HG02981 (cell line): ENCODE data around the gene SLC5A6.

Experiments used
- ATAC-seq: cut with Tn5 transposase; IDR thresholded peaks from one replicate; pipeline ENCODE4 v1.9.1; 2021; ENCODE audit warnings: mild to moderate bottlenecking, moderate library complexity; ENCODE audit not compliant: unreplicated experiment

The SLC5A6 gene

DNA sequence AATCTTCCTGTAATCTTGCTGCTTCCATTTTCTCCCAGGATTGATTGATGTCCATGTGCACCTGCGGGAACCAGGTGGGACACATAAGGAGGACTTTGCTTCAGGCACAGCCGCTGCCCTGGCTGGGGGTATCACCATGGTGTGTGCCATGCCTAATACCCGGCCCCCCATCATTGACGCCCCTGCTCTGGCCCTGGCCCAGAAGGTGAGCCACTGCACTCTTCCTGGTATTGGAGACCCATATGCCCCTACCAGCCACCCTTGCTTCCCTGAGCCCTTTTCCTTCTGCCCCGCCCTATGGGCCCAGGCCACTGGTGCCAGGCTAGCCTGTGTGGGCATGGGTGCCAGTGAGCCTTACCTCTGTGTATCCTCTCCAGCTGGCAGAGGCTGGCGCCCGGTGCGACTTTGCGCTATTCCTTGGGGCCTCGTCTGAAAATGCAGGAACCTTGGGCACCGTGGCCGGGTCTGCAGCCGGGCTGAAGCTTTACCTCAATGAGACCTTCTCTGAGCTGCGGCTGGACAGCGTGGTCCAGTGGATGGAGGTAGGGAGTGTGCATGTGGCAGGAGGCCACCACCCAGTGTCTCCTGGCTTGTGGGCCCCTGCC is 25.4 kb upstream of the SLC5A6 start:
- ATAC-seq, result no peak

DNA sequence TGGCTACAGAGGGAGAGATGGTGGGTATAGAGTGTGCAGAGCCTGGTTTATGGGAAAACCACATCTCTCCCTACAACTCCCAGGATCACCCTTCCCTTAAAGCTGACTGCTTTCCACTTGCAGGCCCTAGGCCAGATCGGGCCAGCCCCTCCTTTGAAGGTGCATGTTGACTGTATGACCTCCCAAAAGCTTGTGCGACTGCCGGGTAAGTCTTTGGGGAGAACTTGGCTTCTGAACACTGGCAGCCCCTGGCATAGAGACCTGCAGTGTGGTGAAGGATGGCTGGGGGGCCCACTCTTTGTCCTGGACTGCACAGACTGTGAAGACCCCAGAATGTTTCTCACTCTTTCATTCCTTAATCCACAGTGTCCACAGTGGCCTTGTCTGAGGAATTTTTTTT is 24.6 kb upstream of the SLC5A6 start:
- no peak for ATAC-seq

DNA sequence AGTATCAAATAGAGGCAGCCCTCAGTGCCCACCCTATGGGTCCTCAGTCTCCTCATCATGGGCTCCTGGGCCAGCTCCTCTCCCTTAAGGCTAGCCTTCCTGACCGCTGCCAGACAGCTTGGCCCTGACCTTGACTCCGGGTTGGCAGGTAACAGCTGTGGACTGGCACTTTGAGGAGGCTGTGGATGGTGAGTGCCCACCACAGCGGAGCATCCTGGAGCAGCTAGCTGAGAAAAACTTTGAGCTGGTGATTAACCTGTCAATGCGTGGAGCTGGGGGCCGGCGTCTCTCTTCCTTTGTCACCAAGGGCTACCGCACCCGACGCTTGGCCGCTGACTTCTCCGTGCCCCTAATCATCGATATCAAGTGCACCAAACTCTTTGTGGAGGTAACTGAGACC is 24.1 kb upstream of the SLC5A6 start:
- ATAC-seq, result no peak

DNA sequence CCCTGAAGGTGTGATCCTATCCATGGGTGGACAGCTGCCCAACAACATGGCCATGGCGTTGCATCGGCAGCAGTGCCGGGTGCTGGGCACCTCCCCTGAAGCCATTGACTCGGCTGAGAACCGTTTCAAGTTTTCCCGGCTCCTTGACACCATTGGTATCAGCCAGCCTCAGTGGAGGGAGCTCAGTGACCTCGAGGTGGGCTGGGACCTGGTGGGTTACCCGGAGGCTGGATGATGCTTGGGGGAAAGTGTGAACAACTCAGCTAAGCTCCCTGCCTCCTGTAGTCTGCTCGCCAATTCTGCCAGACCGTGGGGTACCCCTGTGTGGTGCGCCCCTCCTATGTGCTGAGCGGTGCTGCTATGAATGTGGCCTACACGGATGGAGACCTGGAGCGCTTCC is 21.3 kb upstream of the SLC5A6 start:
- ATAC-seq, result no peak

DNA sequence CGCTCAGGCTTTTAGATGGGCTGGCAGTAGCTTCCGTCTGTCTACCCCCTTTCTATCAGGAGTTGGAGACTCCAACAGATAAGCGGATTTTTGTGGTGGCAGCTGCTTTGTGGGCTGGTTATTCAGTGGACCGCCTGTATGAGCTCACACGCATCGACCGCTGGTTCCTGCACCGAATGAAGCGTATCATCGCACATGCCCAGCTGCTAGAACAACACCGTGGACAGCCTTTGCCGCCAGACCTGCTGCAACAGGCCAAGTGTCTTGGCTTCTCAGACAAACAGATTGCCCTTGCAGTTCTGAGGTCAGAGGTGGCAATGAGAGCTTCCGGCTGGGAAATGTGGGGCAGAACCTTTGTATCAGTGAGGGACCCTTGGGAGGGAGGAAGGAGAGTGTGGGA is 19.9 kb upstream of the SLC5A6 start:
- no peak for ATAC-seq

DNA sequence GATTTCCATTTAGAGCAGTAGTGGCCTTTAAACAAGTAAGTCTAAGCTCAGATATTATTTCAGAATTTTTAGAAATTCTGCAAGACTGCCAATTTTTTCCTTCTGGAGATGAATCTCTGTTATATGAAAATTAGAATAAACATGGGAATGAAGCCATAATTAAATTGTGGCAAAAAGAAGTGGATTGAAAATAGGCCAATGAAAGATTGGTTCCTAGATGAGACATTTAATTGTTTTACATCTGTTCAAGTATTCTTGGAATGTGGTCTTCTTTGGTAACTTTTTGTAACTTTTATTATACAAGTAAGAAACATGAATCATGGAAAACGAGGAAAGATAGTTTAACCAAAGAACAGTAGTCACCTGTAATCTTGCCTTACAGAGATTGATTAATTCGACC is 15.4 kb upstream of the SLC5A6 start:
- no peak for ATAC-seq

DNA sequence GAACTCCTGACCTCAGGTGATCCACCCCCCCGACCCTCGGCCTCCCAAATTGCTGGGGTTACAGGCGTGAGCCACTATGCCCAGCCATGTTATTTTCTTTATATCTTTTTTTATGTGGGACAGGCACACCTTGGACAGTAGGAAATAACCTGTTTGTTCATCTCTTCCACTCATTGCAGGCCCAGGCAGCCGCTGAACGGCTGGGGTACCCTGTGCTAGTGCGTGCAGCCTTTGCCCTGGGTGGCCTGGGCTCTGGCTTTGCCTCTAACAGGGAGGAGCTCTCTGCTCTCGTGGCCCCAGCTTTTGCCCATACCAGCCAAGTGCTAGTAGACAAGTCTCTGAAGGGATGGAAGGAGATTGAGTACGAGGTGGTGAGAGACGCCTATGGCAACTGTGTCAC is 13.5 kb upstream of the SLC5A6 start:
- no peak for ATAC-seq

DNA sequence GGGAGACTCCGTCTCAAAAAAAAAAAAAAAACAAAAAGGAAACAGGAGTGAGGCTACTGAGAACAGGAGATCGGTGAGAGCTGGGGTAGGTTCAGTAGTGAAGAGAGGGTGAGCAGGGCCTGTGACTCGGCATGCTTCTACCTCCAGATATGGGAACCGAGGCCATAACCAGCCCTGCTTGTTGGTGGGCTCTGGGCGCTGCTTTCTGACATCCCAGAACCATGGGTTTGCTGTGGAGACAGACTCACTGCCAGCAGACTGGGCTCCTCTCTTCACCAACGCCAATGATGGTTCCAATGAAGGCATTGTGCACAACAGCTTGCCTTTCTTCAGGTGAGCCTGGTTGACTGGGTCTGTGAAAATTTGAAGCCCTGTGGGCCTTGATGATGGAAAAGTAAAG is 11.3 kb upstream of the SLC5A6 start:
- no peak for ATAC-seq

DNA sequence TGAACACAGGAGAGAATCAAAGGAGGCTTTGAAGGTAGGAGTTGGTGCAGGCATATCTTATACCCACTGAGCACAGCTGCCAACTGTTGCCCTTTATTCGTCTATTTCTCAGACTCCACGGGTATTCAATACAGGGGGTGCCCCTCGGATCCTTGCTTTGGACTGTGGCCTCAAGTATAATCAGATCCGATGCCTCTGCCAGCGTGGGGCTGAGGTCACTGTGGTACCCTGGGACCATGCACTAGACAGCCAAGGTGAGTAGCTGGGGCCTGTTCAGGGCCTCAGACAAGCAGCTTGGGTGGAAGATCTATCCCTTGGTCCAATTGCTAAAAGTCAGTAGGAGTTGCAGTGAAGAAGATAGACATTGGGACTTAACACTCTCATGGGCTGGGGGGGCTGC is 10.3 kb upstream of the SLC5A6 start:
- ATAC-seq, result no peak

DNA sequence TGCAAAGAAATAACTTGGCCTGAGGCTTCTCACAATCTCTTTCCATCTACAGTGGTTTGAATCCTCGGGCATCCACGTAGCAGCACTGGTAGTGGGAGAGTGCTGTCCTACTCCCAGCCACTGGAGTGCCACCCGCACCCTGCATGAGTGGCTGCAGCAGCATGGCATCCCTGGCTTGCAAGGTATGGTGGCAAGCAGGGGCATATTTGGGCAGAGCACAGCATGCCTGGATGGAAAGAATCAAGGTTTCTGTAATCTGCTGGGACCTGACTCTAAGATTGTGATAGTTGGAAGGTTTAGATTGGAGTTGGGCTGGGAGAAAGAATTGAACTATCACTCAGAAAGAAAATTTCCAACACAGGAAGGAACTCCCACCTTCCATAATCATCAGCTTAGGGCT is 9.1 kb upstream of the SLC5A6 start:
- ATAC-seq, result no peak

DNA sequence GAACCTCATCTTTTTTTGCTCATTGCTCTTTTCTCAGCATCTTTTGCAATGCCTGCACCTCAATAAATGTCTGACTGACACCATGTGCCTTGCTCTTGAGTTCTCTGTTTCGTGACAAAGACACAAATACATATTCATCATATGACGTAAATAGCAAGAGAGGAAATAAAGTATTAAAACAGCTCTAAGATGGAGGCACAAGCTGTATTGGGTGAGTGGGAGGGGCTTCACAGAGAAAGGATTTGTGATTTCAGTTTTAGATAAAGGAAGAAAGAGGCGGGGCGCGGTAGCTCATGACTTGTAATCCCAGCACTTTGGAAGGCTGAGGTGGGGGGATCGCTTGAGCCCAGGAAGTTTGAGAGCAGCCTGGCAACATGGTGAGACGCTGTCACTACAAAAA is 8.0 kb upstream of the SLC5A6 start:
- ATAC-seq, result no peak

DNA sequence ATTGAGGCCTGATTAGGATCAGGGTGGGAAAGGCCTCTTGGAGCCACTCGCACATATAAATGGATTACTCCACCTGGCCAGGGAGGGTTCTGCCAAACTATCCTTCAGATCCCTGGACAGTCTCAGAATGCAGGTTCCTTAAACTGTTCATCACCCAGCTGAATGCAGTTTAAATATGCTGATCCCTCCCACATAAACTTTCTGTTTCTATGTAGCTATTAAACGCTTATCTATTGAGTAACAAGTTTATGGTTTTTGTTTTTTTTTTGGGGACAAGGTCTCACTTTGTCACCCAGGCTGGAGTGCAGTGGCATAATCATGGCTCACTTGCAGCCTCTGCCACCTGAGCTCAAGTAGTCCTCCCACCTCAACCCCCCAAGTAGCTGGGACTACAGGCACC is 7.0 kb upstream of the SLC5A6 start:
- ATAC-seq, result no peak

DNA sequence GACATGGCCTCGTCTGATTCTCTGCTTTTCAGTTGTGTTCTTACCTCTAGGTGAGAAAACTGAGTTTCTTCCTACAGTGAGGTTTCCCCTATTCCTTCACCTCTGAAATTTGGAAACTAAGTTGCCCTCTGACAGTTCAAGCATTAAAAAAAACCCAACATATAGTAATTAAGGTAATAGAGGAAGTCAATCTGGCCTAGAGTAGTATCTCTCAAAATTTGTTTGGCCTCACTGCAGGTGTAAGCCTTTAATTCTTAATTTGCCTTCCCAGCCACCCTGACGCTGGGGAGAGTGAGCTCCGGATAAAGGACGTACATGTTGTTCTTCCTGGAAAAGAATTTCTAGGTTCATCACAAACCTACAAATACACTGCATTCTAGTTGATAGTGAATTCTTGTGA is 6.5 kb upstream of the SLC5A6 start:
- no peak for ATAC-seq

DNA sequence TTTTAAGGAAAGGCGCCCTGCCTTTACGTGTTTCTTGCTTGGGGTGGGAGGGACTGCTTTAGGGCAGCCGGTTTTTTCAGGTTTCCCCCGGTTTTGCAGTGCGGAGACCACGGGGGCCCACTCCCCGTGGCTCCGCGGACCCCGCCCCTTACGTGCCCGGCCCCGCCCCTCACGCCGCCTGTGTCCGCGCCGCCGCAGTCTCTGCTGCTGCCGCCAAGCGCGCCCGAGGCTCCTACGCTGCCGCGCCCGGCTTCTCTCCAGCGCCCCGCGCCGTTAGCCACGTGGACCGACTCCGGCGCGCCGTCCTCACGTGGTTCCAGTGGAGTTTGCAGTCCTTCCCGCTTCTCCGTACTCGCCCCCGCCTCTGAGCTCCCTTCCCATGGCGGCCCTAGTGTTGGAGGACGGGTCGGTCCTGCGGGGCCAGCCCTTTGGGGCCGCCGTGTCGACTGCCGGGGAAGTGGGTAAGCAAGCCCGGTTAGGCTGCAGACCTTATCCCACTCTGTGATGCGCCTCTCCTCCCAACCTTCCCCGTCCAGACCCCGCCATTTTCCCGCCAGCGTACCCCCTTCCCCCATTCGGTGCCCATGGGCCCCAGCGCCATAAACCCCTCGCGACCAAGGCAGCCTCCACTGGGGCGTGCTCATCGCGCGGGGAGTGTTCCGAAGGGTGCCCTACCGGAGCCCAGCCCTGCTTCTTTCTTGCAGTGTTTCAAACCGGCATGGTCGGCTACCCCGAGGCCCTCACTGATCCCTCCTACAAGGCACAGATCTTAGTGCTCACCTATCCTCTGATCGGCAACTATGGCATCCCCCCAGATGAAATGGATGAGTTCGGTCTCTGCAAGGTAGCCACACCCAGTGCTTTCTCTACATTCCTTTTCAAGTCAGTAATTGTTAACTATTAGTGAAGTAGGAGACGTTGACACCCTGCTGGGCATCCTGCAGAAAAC is 5.4 kb upstream of the SLC5A6 start, which contains the start of gene CAD:
Gene CAD (plus strand): TSS at position 197 of the 949 bp plus-strand sequence. CDS start 183 bp downstream, at position 380.
- peak; percentile 79 for ATAC-seq

DNA sequence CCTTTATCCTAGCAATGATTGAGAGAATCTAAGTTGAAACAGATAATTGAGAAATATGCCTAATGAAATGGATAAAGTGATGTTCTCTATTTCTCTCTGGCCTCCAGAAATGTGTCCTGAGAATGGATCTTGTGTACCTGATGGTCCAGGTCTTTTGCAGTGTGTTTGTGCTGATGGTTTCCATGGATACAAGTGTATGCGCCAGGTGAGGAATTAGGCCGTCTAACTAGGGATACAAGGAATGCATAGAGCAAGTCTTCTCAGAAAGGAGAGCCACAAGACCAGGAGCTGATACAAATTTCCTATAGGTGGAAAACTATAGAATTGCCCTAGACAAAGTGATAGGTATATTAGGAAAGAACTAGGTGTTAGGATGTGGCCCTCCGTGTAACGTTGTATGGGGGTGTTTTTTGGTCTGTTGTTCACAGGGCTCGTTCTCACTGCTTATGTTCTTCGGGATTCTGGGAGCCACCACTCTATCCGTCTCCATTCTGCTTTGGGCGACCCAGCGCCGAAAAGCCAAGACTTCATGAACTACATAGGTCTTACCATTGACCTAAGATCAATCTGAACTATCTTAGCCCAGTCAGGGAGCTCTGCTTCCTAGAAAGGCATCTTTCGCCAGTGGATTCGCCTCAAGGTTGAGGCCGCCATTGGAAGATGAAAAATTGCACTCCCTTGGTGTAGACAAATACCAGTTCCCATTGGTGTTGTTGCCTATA is 4.5 kb upstream of the SLC5A6 start:
- ATAC-seq, result no peak

DNA sequence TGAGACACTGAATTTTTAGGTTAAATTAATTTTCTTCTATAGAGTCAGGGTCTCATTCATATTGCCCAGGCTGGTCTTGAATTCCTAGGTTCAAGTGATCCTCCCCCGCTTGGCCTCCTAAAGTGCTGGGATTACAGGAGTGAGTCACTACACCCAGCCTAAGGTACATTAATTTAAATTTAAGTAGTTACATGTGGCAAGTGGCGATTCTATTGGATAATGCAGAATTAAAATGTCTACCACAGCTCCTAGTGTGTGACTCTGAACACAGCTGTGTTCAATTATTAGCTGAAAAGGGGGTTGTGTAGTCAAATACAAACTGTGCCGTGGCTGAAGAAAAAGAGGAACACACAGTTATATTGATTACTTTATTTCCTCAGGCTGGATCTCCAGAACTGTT is 2.9 kb upstream of the SLC5A6 start:
- no peak for ATAC-seq

DNA sequence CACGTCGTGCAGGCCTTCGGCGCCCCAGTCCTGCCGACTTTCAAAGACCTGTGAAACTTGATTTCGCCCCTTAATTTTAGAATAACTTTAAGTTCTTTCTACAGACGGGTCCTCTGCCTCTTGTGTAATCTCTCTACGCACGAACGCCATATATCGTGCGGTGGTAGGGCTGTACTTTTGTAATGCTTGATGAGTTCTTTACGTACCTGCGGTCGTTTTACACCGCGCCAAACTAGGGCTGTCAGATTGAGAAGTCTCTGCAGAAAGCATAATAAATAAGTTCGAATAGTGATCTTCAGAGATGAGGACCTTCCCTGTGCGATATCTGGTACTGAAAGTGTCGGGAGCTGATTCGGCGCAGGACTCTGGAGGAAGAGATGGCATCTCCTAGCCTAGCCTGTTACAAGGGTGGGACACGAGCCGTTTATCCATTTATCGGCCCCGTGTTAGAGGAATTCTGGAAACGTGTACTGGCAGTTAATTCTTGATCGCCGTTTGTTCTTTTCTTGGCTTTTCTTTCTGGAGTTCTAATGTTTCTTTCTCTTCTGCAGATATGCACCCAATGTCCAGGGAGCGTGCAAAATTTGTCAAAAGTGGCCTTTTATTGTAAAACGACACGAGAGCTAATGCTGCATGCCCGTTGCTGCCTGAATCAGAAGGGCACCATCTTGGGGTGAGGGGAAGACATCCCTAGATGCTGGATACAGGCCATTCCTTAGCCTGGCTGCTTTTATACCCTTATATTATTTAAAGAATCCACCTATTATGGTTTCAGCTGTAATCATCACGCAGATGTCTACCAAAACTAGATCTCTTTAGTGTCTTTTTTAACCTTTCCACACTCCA is 781 bp upstream of the SLC5A6 start:
- no peak for ATAC-seq

DNA sequence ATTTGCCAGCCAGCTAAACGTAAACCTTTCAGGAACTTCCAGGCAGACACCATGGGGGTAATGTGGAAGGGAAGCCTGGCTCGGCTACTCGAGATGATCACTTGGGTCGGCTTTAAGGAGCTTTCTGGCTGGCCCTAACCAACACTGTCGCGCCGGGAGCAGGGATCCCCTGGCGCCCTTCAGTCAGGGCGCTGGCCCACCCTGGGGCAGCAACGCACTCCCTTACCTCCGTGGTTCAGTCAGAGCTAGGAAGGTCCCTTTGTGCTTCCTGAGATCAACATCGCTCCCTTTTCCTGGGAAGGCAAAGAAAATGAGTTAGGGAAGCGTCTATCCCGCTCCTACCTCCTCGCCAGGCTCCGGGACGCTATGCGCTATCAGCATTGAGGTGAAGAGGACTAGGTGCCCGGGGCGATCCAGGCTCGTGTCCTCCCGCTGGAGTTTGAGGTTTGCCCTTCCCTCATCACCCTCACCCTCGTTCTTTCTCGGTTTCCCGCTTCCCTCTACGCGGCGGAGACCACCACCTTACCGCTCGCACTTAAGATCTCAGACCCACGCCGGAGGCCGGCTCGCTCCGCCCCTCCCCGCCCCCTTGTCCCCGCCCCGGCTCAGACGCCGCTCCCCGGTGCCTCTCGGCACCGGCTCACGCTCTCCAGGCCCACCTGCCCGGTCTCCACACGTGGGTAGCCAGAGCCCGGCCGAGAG is 676 bp downstream of the SLC5A6 start:
- ATAC-seq, result no peak

DNA sequence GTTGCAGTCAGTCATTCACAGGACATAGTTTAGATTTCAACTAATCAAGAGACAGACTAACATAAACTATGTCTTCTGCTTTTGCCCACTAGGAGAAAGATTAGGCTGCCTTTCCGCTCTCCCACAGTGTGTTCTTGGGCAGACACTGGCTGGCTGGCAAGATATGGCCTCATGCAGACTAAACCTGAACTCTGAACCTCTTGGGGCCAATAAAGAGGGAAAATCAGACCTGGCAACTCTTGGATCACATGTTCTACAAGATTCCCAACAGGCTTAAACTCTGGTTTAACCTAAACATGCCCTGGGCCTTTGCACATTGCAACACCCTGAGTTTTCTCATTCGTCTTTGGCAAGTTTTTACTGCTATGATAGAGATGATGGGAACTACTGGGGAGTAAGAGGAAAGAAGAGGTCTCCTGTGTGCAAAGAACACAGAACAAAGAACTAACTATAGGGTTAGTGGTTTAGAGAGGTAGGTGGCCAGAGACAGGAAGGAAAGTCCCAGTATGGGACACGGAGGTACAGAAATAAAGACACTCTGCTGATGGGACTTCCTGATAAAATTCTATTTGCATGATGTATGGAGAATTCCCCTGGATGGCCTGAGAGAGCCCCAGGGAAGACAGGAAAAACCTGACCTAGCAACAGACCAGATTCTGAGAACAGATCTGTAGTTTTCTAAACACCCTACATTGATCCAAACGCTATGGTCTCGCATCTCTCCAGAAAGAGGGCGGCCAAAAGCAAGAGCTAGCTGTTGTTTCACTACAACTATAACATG is 2.3 kb downstream of the SLC5A6 start:
- ATAC-seq, result no peak
